Effector memory CD4-positive, alpha-beta T cell (primary cell): ENCODE measurements around the gene NNMT.

Source experiments
- DNase-seq, 3 donors: peaks; one replicate each; pipeline ENCODE4 v3.0.0-alpha.2; 2020
- H3K27ac ChIP-seq: 2 replicates; pipeline ENCODE4 v1.7.0; 2013; ENCODE audit warnings: mild to moderate bottlenecking, low read length, moderate library complexity; ENCODE audit not compliant: insufficient read depth, poor library complexity, severe bottlenecking
- H3K27me3 ChIP-seq: replicated peaks from 2 replicates; pipeline ENCODE4 v1.7.0; 2013; ENCODE audit warnings: mild to moderate bottlenecking, low read length; ENCODE audit not compliant: insufficient read depth, control insufficient read depth, poor library complexity, severe bottlenecking
- H3K36me3 ChIP-seq: 2 replicates; pipeline ENCODE4 v1.7.0; 2013; ENCODE audit warnings: mild to moderate bottlenecking, low read length, moderate library complexity; ENCODE audit not compliant: control insufficient read depth, insufficient read depth
- H3K4me1 ChIP-seq: 2 replicates; pipeline ENCODE4 v1.7.0; 2013; ENCODE audit warnings: low read length, mild to moderate bottlenecking; ENCODE audit not compliant: control insufficient read depth, insufficient read depth, poor library complexity, severe bottlenecking
- H3K4me3 ChIP-seq: 2 replicates; pipeline ENCODE4 v1.7.0; 2013; ENCODE audit warnings: low read length, low read depth, mild to moderate bottlenecking; ENCODE audit not compliant: insufficient read depth, poor library complexity, severe bottlenecking
- H3K9me3 ChIP-seq: 2 replicates; pipeline ENCODE4 v1.7.0; 2013; ENCODE audit warnings: mild to moderate bottlenecking, low read length, moderate library complexity; ENCODE audit not compliant: control insufficient read depth

The NNMT gene

DNA sequence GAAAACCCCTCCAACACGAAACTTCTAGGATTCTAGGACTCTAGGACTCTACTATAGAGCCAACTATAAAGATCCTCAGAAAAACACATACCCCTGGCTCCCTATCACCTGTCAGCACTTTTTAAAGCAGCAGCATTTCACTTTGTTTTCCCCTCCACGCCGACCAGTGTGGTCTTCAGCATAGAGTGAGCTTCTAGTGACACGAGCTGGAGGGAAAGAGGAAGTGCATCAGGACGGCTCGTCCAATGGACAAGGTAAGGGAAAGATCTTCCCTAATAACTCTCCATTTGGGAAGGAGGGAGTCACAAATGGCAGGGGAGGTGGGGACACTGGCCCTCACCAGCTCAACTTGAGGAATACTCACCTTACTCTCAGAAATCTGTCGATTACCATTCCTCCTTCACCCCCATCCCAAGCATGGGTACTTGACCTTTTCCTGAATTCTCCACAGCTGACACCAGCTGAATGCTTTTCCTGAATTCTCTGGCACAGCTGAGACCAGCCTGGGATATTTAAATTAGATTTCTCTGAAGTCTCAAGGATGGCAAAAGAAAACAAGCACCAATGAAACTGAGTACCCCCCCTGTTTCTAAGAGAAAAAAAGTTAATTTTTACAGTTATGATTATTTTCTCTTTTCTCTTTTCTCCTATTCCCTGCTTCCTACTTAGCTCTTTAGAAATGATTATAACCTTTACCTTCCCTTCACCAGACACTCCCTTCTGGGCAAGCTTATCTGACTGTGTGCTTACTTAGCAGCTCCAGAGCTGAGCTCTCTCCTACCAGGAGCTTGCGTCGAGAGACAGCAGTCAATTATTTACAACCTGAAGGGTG, 33.3 kb upstream of the NNMT start:
- Histone ChIP-seq H3K9me3 (no peaks in the 10 kb centered on the region), H3K4me3 (no peak overlapping the region), H3K27ac (no peak overlapping the region), H3K27me3 (no peaks in the 10 kb centered on the region), H3K36me3 (no peaks in the 10 kb centered on the region), H3K4me1 (no peaks in the 10 kb centered on the region)
- DNase-seq: no peak

DNA sequence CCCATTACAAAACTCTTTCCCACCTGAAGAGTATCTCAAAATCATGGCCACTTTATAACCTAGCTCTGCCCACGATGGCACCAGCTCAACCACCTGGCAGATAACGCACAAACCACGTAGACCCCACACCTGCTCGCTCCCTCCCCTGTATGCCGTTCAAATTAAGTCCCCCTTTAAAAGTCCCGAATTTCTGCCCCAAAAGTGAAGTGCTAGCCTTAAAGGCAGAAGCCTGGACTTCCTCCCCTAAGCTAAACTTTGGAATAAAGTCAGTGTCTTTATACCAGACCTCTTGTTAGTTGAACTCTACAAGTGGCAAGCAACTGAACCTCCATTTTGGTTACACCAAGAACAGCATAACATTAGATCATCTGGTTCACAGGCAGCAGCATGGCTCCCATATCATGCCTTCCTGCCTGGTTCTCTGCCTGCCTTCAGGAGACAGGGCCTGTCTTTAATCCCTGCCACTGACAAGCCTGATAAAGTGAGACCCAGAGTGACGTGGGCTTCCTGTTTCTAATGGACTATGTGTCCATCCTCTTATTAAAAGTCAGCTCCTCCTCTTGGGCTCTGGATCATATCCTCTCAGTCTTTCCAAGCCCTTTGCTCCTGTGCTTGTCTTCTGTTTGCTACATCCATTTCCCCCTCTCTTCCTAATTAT, 32.6 kb upstream of the NNMT start:
- no peaks in the 10 kb centered on the region for H3K4me1 ChIP-seq
- H3K9me3 ChIP-seq: no peaks in the 10 kb centered on the region
- no peak overlapping the region for H3K27ac ChIP-seq
- H3K27me3 ChIP-seq: no peaks in the 10 kb centered on the region
- no peaks in the 10 kb centered on the region for H3K36me3 ChIP-seq
- no peak overlapping the region for H3K4me3 ChIP-seq
- no peak for DNase-seq

DNA sequence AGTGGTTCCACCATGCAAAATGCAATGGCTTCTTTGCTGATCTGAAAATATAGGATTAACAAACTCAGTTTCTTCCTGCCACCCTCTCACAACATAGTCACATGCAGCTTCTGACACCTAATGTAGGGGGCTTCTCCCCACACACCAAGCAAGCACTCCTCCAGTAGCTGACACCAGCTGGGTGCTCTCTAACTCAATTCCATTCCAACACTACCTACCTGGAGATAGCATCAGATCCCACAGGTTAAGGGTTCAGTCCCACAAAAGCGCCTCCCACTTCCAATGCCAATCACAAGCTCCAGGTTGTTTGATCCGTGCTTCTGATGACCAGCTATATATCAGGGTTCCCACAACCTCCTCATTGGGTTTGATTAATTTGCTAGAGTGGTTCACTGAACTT, 31.8 kb upstream of the NNMT start:
- Histone ChIP-seq H3K4me3 (no peak overlapping the region), H3K27me3 (peaks cover under 1% of the 10 kb centered on the region), H3K27ac (no peak overlapping the region), H3K36me3 (no peaks in the 10 kb centered on the region), H3K4me1 (no peaks in the 10 kb centered on the region), H3K9me3 (no peaks in the 10 kb centered on the region)
- DNase-seq: no peak

DNA sequence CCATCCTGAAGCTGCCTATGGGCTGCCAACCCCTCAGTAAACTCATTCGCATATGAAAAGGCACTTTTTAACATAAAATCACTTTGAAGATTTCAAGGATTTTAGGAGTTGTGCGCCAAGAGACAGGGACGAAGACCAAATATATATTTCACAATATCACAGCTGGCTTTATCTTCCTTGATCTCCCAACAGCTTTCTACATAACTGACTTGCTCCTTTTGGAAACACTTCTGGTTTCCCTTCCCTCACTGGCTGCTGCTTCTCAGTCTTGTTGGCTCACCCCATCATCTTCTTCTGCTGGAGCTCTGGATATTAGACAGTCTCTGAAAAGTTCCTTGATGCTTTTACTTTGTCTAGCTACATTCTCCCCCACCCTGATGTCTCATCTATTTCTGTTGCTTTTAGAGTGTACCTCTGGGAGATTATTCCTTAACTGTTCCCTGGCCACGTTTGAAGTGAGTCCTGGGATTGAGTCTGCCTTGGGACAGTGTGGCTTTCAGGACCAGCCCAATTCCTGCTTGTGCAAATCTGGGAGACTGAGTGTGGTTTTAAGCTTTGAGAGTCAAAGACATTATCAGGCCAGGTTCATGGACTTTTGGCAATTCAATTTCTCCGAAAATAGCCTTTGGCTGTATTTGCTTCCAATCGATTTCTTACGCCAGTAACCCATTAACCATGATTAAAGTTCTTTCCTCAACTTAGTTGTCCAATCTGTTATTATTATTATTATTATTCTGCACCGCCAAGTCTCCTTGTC, 30.9 kb upstream of the NNMT start:
- Histone ChIP-seq H3K9me3 (no peaks in the 10 kb centered on the region), H3K36me3 (no peaks in the 10 kb centered on the region), H3K27me3 (peaks cover 2% of the 10 kb centered on the region), H3K4me1 (no peaks in the 10 kb centered on the region), H3K4me3 (no peak overlapping the region), H3K27ac (no peak overlapping the region)
- no peak for DNase-seq

DNA sequence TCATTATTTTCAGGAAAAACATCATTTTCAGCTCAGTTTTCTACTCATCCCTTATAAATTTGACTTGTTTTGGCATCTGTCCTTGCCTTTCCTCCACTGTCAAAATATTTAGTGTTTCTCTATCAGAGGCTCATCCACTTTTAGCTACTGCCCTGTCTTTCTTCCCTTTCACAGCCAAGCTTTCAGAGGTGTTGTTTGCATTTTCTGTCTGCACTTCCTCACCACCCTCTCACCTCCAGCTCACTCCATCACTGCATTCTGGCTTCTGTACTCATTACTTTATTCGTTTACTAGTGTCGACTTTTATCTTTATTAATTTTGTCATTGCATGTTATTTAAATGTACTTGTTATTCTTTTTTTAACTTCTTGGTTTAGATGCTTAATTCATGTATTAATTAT, 26.7 kb upstream of the NNMT start:
- Histone ChIP-seq H3K4me3 (no peak overlapping the region), H3K27ac (no peak overlapping the region), H3K9me3 (no peaks in the 10 kb centered on the region), H3K4me1 (no peaks in the 10 kb centered on the region), H3K36me3 (no peaks in the 10 kb centered on the region), H3K27me3 (peaks cover 7% of the 10 kb centered on the region)
- no peak for DNase-seq

DNA sequence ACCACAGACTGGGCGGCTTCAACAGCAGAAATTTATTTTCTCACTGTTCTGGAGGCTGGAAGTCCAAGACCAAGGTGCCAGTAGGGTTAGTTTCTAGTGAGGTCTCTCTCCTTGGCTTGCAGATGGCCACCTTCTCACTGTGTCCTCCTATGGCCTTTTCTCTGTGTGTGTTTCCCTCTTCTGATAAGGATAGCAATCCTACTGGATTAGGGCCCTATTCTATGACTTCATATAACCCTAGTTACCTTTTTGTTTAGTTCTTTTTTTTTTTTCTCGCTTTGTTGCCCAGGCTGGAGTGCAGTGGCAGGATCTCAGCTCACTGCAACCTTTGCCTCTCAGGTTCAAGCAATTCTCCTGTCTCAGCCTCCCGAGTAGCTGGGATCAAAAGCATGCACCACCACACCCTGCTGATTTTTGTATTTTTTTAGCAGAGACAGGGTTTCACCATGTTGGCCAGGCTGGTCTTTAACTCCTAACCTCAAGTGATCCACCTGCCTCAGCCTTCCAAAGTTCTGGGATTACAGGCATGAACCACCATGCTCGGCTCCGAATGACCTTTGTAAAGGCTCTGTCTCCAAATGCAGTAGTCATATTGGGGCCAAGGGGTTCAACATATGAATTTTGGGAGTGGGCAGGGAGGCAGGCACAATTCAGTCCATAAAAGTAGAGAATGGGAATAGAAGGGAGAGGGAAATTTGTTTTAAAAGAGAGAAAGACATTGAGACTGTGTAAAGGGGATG, 25.5 kb upstream of the NNMT start:
- H3K27me3 ChIP-seq: peaks cover 7% of the 10 kb centered on the region
- no peak overlapping the region for H3K27ac ChIP-seq
- no peaks in the 10 kb centered on the region for H3K4me1 ChIP-seq
- no peak for DNase-seq
- H3K4me3 ChIP-seq: no peak overlapping the region
- no peaks in the 10 kb centered on the region for H3K36me3 ChIP-seq
- H3K9me3 ChIP-seq: no peaks in the 10 kb centered on the region

DNA sequence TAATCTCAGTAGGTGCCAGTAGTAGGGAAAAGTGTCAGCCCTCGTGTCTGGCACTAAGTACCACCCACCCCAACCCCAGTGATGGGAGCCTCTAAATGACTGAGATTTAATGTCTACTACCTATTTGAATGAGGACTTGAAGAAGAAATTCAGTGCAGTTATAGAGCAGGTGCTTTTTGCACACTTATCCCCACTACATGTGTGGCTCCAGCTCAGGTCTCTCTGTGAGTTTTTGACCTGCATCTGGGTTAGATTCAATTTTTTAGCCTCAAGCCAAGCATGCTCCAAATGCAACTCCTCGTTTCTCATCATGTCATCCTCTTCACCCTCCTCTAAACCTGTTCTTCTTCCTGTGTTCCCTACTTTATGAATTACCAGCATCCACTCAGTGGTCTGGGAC, 24.9 kb upstream of the NNMT start:
- Histone ChIP-seq H3K27ac (no peak overlapping the region), H3K4me1 (no peaks in the 10 kb centered on the region), H3K36me3 (no peaks in the 10 kb centered on the region), H3K4me3 (no peak overlapping the region), H3K9me3 (no peaks in the 10 kb centered on the region), H3K27me3 (peaks cover 7% of the 10 kb centered on the region)
- no peak for DNase-seq

DNA sequence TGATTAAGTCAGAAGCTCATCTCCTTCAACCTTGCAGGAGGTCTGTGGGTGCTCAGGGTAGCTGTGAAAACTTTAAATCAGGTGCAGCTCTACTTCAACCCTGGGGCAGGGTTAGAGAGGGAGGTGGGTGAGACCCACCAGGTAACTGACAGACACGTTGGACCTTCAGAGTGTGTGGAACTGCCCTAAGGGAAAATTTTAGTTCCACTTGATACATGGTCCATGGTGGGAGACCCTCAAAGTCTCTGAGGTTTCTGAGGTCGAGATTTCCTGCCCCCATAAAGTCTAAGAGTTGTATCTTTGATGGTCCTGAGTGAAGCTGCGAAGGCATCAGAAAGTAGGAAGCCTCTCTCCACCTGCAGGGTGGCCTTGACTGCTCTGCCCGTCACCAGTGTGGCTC, 23.9 kb upstream of the NNMT start:
- Histone ChIP-seq H3K27me3 (peaks cover 7% of the 10 kb centered on the region), H3K4me3 (no peak overlapping the region), H3K36me3 (no peaks in the 10 kb centered on the region), H3K9me3 (no peaks in the 10 kb centered on the region), H3K27ac (no peak overlapping the region), H3K4me1 (no peaks in the 10 kb centered on the region)
- no peak for DNase-seq

DNA sequence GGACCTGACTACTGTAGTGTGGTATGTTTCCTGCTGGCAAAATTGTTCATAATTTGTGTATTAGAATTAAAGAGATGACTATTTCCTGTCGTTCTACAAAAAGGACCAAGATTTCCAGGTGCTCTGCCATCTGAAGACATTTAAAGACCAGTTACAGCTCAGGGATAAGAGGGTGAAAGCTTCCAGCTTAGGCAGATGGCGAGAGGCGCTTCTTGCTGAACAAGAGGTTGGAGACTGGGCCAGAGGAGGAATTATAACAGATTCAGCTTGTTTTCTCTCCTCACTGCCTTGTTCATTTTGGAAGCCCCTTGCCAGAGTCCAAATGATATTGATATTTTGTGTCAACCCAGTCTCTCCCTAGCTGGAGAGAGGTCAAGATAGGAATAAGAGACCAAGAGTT, 23.1 kb upstream of the NNMT start:
- peaks cover 7% of the 10 kb centered on the region for H3K27me3 ChIP-seq
- DNase-seq: no peak
- no peak overlapping the region for H3K27ac ChIP-seq
- H3K4me1 ChIP-seq: no peaks in the 10 kb centered on the region
- H3K36me3 ChIP-seq: no peaks in the 10 kb centered on the region
- H3K4me3 ChIP-seq: no peak overlapping the region
- no peaks in the 10 kb centered on the region for H3K9me3 ChIP-seq
